ENCODE results near the gene LYZ. TPM values are rescaled to one million over a fixed set of nuclear protein-coding genes. Genes with fewer than 3 reads are reported as not detected.

LYZ gene
- total RNA-seq, 3 donors from 2014 or later (not counting 1 experiment from before 2014, with no cell fraction given) = 83.1 to 337 (median 146) TPM

DNA sequence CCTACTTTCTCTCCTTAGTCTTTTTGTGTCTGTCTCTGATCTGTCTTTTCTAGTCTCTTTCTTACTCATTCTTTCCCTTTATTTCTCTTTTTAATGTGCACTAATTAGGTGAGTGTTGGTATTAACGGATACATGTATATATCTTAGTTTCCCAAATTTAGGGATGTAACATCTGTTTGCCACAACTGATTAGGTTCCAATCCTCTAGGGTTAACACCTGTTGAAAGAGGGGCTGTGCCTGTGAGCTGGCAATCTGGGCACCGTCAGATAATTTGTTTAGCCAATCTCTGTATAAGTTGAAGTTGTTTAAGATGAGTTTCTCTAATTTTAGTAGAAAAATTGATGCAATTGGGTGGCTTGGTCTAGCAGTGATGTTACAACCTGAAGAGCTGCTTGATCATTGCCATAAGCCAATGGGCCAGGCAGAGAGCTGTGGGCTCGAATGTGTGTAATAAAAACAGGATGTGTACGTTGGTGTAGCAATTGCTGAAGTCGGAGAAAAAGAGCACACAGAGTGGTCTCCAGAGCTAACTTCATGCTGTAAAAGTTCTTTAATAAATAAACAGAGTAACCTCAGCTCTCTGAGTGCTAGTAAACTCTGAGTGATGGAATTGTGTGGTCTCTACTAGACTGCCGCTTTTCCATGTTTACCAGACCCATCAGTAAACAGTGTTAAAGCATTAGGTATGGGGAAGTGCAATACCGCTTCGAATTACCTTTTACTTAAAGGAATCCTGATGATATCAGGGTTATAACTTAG, 18.3 kb upstream of the LYZ start:
- Histone ChIP-seq H3K27ac (ENCODE audit: low read length) (peak overlapping the region; percentile 82), H3K4me3 (ENCODE audit: low read length) (no peak overlapping the region), H3K36me3 (ENCODE audit: control insufficient read depth, insufficient read depth, low read length) (no peaks in the 10 kb centered on the region), H3K9me3 (ENCODE audit: control insufficient read depth, insufficient read depth, low read length) (no peaks in the 10 kb centered on the region), H3K27me3 (ENCODE audit: control insufficient read depth, insufficient read depth, low read length) (no peaks in the 10 kb centered on the region), H3K4me1 (ENCODE audit: control insufficient read depth, insufficient read depth, low read length) (peaks cover 12% of the 10 kb centered on the region)
- Mint-ChIP-seq H3K27ac (peak overlapping the region; percentile 93 to 94), H3K9me3 (no peaks in the 10 kb centered on the region), H3K36me3 (no peaks in the 10 kb centered on the region), H3K27me3 (ENCODE audit: low read depth in 2 of 2) (peaks cover 0 to 2% of the 10 kb centered on the region in 2 donors), H3K4me3 (peak overlapping the region; percentile 95), H3K4me1 (peaks cover 17 to 21% of the 10 kb centered on the region in 2 donors)
- ATAC-seq (peak; percentile 30 to 44 (median 30)), DNase-seq (peak in 1 of 2 donors; percentile 61)
- 47% methylated on average over 8 of the region's 8 CpGs for WGBS (ENCODE audit: insufficient coverage)
- TF ChIP-seq, protein P1, sequence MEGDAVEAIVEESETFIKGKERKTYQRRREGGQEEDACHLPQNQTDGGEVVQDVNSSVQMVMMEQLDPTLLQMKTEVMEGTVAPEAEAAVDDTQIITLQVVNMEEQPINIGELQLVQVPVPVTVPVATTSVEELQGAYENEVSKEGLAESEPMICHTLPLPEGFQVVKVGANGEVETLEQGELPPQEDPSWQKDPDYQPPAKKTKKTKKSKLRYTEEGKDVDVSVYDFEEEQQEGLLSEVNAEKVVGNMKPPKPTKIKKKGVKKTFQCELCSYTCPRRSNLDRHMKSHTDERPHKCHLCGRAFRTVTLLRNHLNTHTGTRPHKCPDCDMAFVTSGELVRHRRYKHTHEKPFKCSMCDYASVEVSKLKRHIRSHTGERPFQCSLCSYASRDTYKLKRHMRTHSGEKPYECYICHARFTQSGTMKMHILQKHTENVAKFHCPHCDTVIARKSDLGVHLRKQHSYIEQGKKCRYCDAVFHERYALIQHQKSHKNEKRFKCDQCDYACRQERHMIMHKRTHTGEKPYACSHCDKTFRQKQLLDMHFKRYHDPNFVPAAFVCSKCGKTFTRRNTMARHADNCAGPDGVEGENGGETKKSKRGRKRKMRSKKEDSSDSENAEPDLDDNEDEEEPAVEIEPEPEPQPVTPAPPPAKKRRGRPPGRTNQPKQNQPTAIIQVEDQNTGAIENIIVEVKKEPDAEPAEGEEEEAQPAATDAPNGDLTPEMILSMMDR (IDR thresholded peaks at IDR 0.05) = no peak
- intact Hi-C loops (cut with micrococcal nuclease) = no loop called here

DNA sequence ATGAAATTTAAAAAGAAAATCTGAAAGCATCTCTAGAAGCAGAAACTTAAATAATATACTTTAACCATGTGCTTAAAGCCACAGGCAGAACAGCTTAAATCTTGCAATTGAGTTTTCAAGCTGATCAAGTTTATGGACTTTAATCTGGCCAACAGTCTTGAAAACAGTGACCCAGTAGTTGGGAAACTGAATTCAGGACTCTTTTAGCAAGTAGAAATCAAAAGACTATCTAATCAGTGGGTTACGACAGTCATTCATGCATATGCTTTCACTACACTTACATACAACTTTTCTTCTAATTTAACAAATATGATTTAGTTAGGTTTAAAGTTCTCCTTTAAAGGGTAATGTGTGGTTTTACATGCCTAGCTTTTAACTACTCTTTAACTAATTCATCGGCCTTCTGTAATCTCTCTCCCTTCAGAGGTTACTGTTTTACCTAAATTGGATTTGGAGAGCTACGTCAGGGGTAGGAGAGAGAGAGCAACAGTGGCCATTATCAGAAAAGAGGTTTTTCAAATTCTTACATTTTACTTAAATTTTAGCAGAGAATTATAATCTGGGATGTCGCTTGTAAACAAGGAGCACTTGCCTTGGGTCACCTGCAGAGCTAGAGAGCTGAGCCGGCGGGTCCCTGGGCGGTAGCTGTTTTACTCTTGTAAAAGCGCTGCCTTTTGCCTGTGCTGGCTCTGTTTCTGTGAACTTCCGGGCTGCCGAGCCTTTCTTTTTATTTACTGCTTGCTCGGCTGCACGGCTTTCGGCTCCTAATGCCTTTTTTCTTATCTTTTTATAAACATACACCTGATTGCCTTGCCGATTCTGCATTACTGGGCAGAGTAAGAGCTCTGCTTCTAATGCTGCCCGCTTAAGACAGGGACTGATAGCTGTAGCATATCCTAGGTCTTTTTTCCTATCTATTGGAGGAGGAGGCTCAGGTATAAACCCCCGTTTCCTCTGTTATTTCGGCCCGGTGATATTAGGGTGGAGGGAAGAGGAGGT, 17.4 kb upstream of the LYZ start:
- ATAC-seq = peak; percentile 80 to 86 (median 84)
- Mint-ChIP-seq H3K9me3 (no peaks in the 10 kb centered on the region), H3K27ac (peak overlapping the region; percentile 93 to 94), H3K4me3 (peak overlapping the region; percentile 95), H3K4me1 (peaks cover 17 to 21% of the 10 kb centered on the region in 2 donors), H3K36me3 (no peaks in the 10 kb centered on the region), H3K27me3 (ENCODE audit: low read depth in 2 of 2) (peaks cover 0 to 2% of the 10 kb centered on the region in 2 donors)
- Histone ChIP-seq H3K4me1 (ENCODE audit: control insufficient read depth, insufficient read depth, low read length) (peaks cover 12% of the 10 kb centered on the region), H3K27me3 (ENCODE audit: control insufficient read depth, insufficient read depth, low read length) (no peaks in the 10 kb centered on the region), H3K27ac (ENCODE audit: low read length) (peak overlapping the region; percentile 82), H3K36me3 (ENCODE audit: control insufficient read depth, insufficient read depth, low read length) (no peaks in the 10 kb centered on the region), H3K9me3 (ENCODE audit: control insufficient read depth, insufficient read depth, low read length) (no peaks in the 10 kb centered on the region), H3K4me3 (ENCODE audit: low read length) (peak overlapping the region; percentile 38)
- WGBS (ENCODE audit: insufficient coverage) = 1% methylated on average over 15 of the region's 18 CpGs
- peak; percentile 46 to 78 for DNase-seq
- TF ChIP-seq, protein P1 (IDR thresholded peaks at IDR 0.05) = no peak
- intact Hi-C loops (cut with micrococcal nuclease) = no loop called here

DNA sequence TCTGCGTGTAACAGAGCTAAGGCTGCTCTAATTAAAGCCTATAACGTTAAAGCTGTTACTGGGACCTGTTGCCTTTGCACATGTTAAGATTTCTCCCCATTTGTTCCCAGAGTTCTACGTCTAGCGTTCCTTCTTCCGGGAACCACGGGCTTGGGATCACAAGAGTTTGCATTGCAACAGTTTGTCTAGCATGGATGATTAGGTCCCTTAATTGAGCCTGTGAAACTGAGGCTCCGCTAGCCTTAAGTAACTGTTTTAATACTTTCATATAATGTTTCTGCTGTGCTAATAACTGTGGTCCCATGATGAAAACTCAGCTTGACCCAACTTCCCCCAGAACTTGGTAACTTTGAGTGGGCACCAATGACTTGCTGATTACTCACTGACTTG, 16.7 kb upstream of the LYZ start:
- Mint-ChIP-seq H3K4me3 (peak overlapping the region; percentile 95), H3K9me3 (no peaks in the 10 kb centered on the region), H3K4me1 (peaks cover 17 to 21% of the 10 kb centered on the region in 2 donors), H3K27me3 (ENCODE audit: low read depth in 2 of 2) (peaks cover 0 to 2% of the 10 kb centered on the region in 2 donors), H3K36me3 (no peaks in the 10 kb centered on the region), H3K27ac (peak overlapping the region; percentile 93 to 94)
- intact Hi-C loops (cut with micrococcal nuclease) = no loop called here
- Histone ChIP-seq H3K27ac (ENCODE audit: low read length) (peak overlapping the region; percentile 82), H3K27me3 (ENCODE audit: control insufficient read depth, insufficient read depth, low read length) (no peaks in the 10 kb centered on the region), H3K36me3 (ENCODE audit: control insufficient read depth, insufficient read depth, low read length) (no peaks in the 10 kb centered on the region), H3K4me3 (ENCODE audit: low read length) (peak overlapping the region; percentile 38), H3K9me3 (ENCODE audit: control insufficient read depth, insufficient read depth, low read length) (no peaks in the 10 kb centered on the region), H3K4me1 (ENCODE audit: control insufficient read depth, insufficient read depth, low read length) (peaks cover 12% of the 10 kb centered on the region)
- 14% methylated on average over 6 of the region's 7 CpGs for WGBS (ENCODE audit: insufficient coverage)
- DNase-seq = no peak
- TF ChIP-seq, protein P1 (IDR thresholded peaks at IDR 0.05) = no peak
- ATAC-seq = no peak
